ENCODE measurements around the gene TET1. TPM values are rescaled to one million over a fixed set of nuclear protein-coding genes. Genes with fewer than 3 reads are reported as not detected.

The TET1 gene
- total RNA-seq, 2 donors from 2014 or later = 5.1 to 6.0 TPM

GRCh38 chr10:68594405-68594804 lies 34.3 kb downstream of the TET1 start:
- H3K36me3 ChIP-seq = no peaks in the 10 kb centered on the region
- no peak for TF ChIP-seq POLR2A (IDR thresholded peaks at IDR 0.05)
- no peak for TF ChIP-seq POLR2AphosphoS5 (IDR thresholded peaks at IDR 0.05)
- no peak for TF ChIP-seq CTCF (IDR thresholded peaks at IDR 0.05)
- DNase-seq (ENCODE audit: low spot score) = no peak
- peaks cover 2% of the 10 kb centered on the region for H3K4me1 ChIP-seq (replicated peaks)
- intact Hi-C loops (cut with DNase I) = no loop called here
- H3K9me3 ChIP-seq = no peaks in the 10 kb centered on the region
- no peak overlapping the region for H3K4me3 ChIP-seq
- WGBS = 75% methylated on average over 5 of the region's 5 CpGs
- H3K27ac ChIP-seq = no peak overlapping the region
- H3K27me3 ChIP-seq (replicated peaks; ENCODE audit: insufficient read depth) = no peaks in the 10 kb centered on the region

GRCh38 chr10:68595513-68595912 lies 35.4 kb downstream of the TET1 start:
- no peak for DNase-seq (ENCODE audit: low spot score)
- intact Hi-C loops (cut with DNase I) = loop anchor here (5.0 kb wide), 1 partner anchor 33 kb away; the partner anchor contains the start of gene TET1
- H3K9me3 ChIP-seq = no peaks in the 10 kb centered on the region
- no peak overlapping the region for H3K27ac ChIP-seq
- 91% methylated on average over 6 of the region's 6 CpGs for WGBS
- no peaks in the 10 kb centered on the region for H3K36me3 ChIP-seq
- no peak for TF ChIP-seq POLR2A (IDR thresholded peaks at IDR 0.05)
- TF ChIP-seq POLR2AphosphoS5 (IDR thresholded peaks at IDR 0.05) = no peak
- no peak for TF ChIP-seq CTCF (IDR thresholded peaks at IDR 0.05)
- no peaks in the 10 kb centered on the region for H3K27me3 ChIP-seq (replicated peaks; ENCODE audit: insufficient read depth)
- no peak overlapping the region for H3K4me3 ChIP-seq
- peaks cover 4% of the 10 kb centered on the region for H3K4me1 ChIP-seq (replicated peaks)

GRCh38 chr10:68597407-68597806 lies 37.3 kb downstream of the TET1 start:
- Histone ChIP-seq H3K27ac (no peak overlapping the region), H3K9me3 (no peaks in the 10 kb centered on the region), H3K27me3 (replicated peaks; ENCODE audit: insufficient read depth) (no peaks in the 10 kb centered on the region), H3K4me1 (replicated peaks) (peaks cover 11% of the 10 kb centered on the region), H3K4me3 (no peak overlapping the region), H3K36me3 (no peaks in the 10 kb centered on the region)
- TF ChIP-seq POLR2AphosphoS5 (IDR thresholded peaks at IDR 0.05) = no peak
- TF ChIP-seq POLR2A (IDR thresholded peaks at IDR 0.05) = no peak
- no peak for TF ChIP-seq CTCF (IDR thresholded peaks at IDR 0.05)
- no peak for DNase-seq (ENCODE audit: low spot score)
- WGBS = 97% methylated on average over 1 of the region's 1 CpG
- intact Hi-C loops (cut with DNase I) = loop anchor here (5.0 kb wide), 1 partner anchor 35 kb away; the partner anchor contains the start of gene TET1

- DNase-seq (ENCODE audit: low spot score) = peak; percentile 22
- intact Hi-C loops (cut with DNase I) = loop anchor here (5.0 kb wide), 1 partner anchor 37 kb away; the partner anchor contains the start of gene TET1
- H3K4me3 ChIP-seq = peak overlapping the region in 1 of 2 donors; percentile 32
These were observed 39.0 kb downstream of the TET1 start for GRCh38 chr10:68598978-68599770.

More at GRCh38 chr10:68598978-68599770, 39.0 kb downstream of the TET1 start:
- Histone ChIP-seq H3K9me3 (no peaks in the 10 kb centered on the region), H3K27ac (peak overlapping the region; percentile 8 to 49), H3K4me1 (replicated peaks) (peaks cover 11% of the 10 kb centered on the region), H3K27me3 (replicated peaks; ENCODE audit: insufficient read depth) (no peaks in the 10 kb centered on the region), H3K36me3 (no peaks in the 10 kb centered on the region)
- WGBS = 29% methylated on average over 23 of the region's 23 CpGs
- TF ChIP-seq POLR2AphosphoS5 (IDR thresholded peaks at IDR 0.05) (no peak), POLR2A (IDR thresholded peaks at IDR 0.05) (no peak), CTCF (IDR thresholded peaks at IDR 0.05) (no peak)
